ENCODE measurements around the gene TSFM. TPM values are rescaled to one million over a fixed set of nuclear protein-coding genes. Genes with fewer than 3 reads are reported as not detected.
"Not testable (repeated sequence)": the region's sequence is repeated elsewhere in the genome, so short reads cannot be mapped to it uniquely, and the experiment has no call there.

Gene TSFM
- total and polyA plus RNA-seq, 4 donors, result 30.7 to 46.8 (median 36.5) TPM

GRCh38 chr12:57769594-57769993, 13.0 kb upstream of the TSFM start:
- H3K36me3 ChIP-seq (ENCODE audit: control insufficient read depth, insufficient read depth, low read length), result peaks cover 7% of the 10 kb centered on the region

DNA sequence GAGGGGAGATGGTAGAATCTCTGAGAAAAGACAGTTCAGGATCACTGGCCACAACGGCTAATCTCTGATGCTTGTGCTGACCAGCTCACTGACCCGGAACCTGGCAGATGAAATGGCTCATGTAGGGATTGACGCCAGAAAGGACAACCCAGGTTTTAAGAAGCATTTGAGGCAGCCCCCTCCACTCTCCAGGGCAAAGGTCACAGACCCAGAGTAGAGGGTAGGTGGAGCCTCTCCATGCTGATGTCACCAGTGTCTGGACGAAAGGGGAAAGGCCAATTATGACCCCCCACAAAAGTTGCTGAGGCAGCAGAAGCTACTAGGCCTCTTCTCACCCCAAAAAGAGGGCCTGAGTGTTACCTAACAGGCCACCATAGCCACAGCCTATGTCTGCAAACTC, 11.9 kb upstream of the TSFM start:
- no peaks in the 10 kb centered on the region for H3K9me3 ChIP-seq (ENCODE audit: control insufficient read depth, insufficient read depth, low read length)
- DNase-seq (ENCODE audit: low read depth in 4 of 6, low spot score in 6 of 6), result no peak
- H3K27ac ChIP-seq (ENCODE audit: low read depth, low read length), result no peak overlapping the region
- H3K27me3 ChIP-seq (ENCODE audit: control insufficient read depth, insufficient read depth, low read length), result peaks cover 23% of the 10 kb centered on the region
- WGBS (ENCODE audit: insufficient coverage), result 77% methylated on average over 3 of the region's 4 CpGs
- peaks cover 32% of the 10 kb centered on the region for H3K4me1 ChIP-seq (ENCODE audit: control insufficient read depth, insufficient read depth, low read length)
- no peak overlapping the region for H3K4me3 ChIP-seq (ENCODE audit: low read depth, low read length)
- H3K36me3 ChIP-seq (ENCODE audit: control insufficient read depth, insufficient read depth, low read length), result peaks cover 11% of the 10 kb centered on the region

More at GRCh38 chr12:57769594-57769993, 13.0 kb upstream of the TSFM start:
- no peaks in the 10 kb centered on the region for H3K9me3 ChIP-seq (ENCODE audit: control insufficient read depth, insufficient read depth, low read length)
- H3K4me1 ChIP-seq (ENCODE audit: control insufficient read depth, insufficient read depth, low read length), result peaks cover 44% of the 10 kb centered on the region
- no peak for DNase-seq (ENCODE audit: low read depth in 4 of 6, low spot score in 6 of 6)
- H3K27me3 ChIP-seq (ENCODE audit: control insufficient read depth, insufficient read depth, low read length), result peaks cover 34% of the 10 kb centered on the region
- H3K4me3 ChIP-seq (ENCODE audit: low read depth, low read length), result no peak overlapping the region
- no peak overlapping the region for H3K27ac ChIP-seq (ENCODE audit: low read depth, low read length)
- WGBS (ENCODE audit: insufficient coverage), result 97% methylated on average over 8 of the region's 11 CpGs

DNA sequence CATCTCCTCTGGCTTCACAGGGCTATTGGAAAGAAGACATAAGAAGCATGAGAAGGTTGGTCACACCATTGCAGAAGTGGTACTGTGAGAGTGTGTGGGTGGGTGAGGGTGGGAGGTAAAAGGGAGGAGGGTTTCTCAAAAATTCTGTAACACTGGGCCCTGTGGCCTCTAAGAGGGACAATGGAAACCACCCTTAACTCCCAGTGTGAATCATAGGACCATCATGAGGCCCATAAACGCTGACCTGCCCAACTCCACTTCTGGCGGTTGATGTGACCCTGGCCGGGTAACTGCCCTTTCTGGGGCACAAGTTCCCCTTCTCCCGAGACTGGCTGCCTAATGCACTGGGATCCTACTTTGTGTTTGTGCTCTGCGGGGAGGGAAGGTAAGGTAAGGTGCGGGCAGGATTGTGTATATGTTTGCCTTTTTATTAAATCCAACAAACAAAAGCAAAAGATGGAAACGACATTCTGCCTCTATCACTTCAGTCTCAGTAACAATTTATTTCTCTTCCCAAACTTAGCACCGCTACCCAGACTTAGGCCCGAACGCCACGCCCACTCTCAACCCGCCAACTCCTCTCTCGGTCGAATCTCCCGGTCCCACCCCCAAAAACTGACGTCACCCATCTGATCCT, 11.2 kb upstream of the TSFM start:
- peak in 5 of 6 donors; percentile 76 to 97 (median 85) for DNase-seq (ENCODE audit: low read depth in 4 of 6, low spot score in 6 of 6)
- 0% methylated on average over 13 of the region's 16 CpGs for WGBS (ENCODE audit: insufficient coverage)
- peaks cover 17% of the 10 kb centered on the region for H3K27me3 ChIP-seq (ENCODE audit: control insufficient read depth, insufficient read depth, low read length)

GRCh38 chr12:57771873-57772428, 10.6 kb upstream of the TSFM start, which contains the start of gene METTL1:
METTL1 (minus strand) TSS chr12:57772105; CDS start chr12:57772083, 22 bp downstream.
- H3K27ac ChIP-seq (ENCODE audit: low read depth, low read length), result peak within 1 kb of the TSS; percentile 94
- H3K4me3 ChIP-seq (ENCODE audit: low read depth, low read length), result peak within 1 kb of the TSS; percentile 99
- H3K27me3 ChIP-seq (ENCODE audit: control insufficient read depth, insufficient read depth, low read length), result peaks cover 11% of the 10 kb centered on the region
- peaks cover 12% of the 10 kb centered on the region for H3K36me3 ChIP-seq (ENCODE audit: control insufficient read depth, insufficient read depth, low read length)
- WGBS (ENCODE audit: insufficient coverage), result 0% methylated on average over 26 of the region's 28 CpGs
- no peaks in the 10 kb centered on the region for H3K9me3 ChIP-seq (ENCODE audit: control insufficient read depth, insufficient read depth, low read length)
- peak; percentile 90 to 99 (median 96) for DNase-seq (ENCODE audit: low read depth in 4 of 6, low spot score in 6 of 6)
- peaks cover 20% of the 10 kb centered on the region for H3K4me1 ChIP-seq (ENCODE audit: control insufficient read depth, insufficient read depth, low read length)

More for the DNA sequence above, 11.2 kb upstream of the TSFM start:
- no peaks in the 10 kb centered on the region for H3K9me3 ChIP-seq (ENCODE audit: control insufficient read depth, insufficient read depth, low read length)
- peaks cover 26% of the 10 kb centered on the region for H3K4me1 ChIP-seq (ENCODE audit: control insufficient read depth, insufficient read depth, low read length)
- H3K36me3 ChIP-seq (ENCODE audit: control insufficient read depth, insufficient read depth, low read length), result peaks cover 12% of the 10 kb centered on the region
- peak overlapping the region; percentile 99 for H3K4me3 ChIP-seq (ENCODE audit: low read depth, low read length)
- peak overlapping the region; percentile 94 for H3K27ac ChIP-seq (ENCODE audit: low read depth, low read length)

- Histone ChIP-seq H3K4me3 (ENCODE audit: low read depth, low read length) (peak within 1 kb of the TSS; percentile 99), H3K27me3 (ENCODE audit: control insufficient read depth, insufficient read depth, low read length) (peaks cover 4% of the 10 kb centered on the region), H3K27ac (ENCODE audit: low read depth, low read length) (peak within 1 kb of the TSS; percentile 94), H3K9me3 (ENCODE audit: control insufficient read depth, insufficient read depth, low read length) (no peaks in the 10 kb centered on the region), H3K36me3 (ENCODE audit: control insufficient read depth, insufficient read depth, low read length) (peaks cover 12% of the 10 kb centered on the region), H3K4me1 (ENCODE audit: control insufficient read depth, insufficient read depth, low read length) (peaks cover 18% of the 10 kb centered on the region)
- peak in 2 of 6 donors; percentile 63 to 70 for DNase-seq (ENCODE audit: low read depth in 4 of 6, low spot score in 6 of 6)
- WGBS (ENCODE audit: insufficient coverage), result 0% methylated on average over 49 of the region's 67 CpGs
Observed at GRCh38 chr12:57772429-57773322, 9.9 kb upstream of the TSFM start, which contains the start of gene EEF1AKMT3. EEF1AKMT3 (plus strand) TSS chr12:57772614; CDS start chr12:57772725, 111 bp downstream.

- DNase-seq (ENCODE audit: low read depth in 4 of 6, low spot score in 6 of 6); H3K27ac ChIP-seq (ENCODE audit: low read depth, low read length); H3K36me3 ChIP-seq (ENCODE audit: control insufficient read depth, insufficient read depth, low read length); H3K27me3 ChIP-seq (ENCODE audit: control insufficient read depth, insufficient read depth, low read length); H3K9me3 ChIP-seq (ENCODE audit: control insufficient read depth, insufficient read depth, low read length); H3K4me3 ChIP-seq (ENCODE audit: low read depth, low read length): not testable (repeated sequence)
- H3K4me1 ChIP-seq (ENCODE audit: control insufficient read depth, insufficient read depth, low read length), result peaks cover 18% of the 10 kb centered on the region
- WGBS (ENCODE audit: insufficient coverage), result 83% methylated on average over 4 of the region's 11 CpGs
Observed at GRCh38 chr12:57774634-57775033, 8.0 kb upstream of the TSFM start.

DNA sequence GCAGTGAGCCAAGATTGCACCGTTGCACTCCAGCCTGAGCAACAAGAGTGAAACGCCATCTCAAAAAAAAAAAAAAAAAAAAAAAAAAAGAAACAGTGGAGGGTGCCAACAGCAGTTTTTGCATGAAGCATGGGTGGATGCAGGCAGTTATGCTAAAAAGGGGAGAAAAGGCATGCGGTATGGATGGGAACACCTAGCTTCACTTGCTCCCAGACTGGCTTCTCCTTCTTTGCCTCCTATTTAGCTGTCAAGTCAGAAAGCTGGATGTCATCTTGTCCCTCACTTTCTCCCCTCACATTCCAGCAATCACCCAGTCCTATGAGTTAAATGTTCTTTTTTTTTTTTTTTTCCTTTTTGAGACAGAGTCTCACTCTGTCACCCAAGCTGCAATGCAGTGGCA, 7.5 kb upstream of the TSFM start:
- H3K4me3 ChIP-seq (ENCODE audit: low read depth, low read length), result no peak overlapping the region
- WGBS (ENCODE audit: insufficient coverage), result 80% methylated on average over 2 of the region's 3 CpGs
- no peaks in the 10 kb centered on the region for H3K27me3 ChIP-seq (ENCODE audit: control insufficient read depth, insufficient read depth, low read length)
- no peak for DNase-seq (ENCODE audit: low read depth in 4 of 6, low spot score in 6 of 6)
- no peak overlapping the region for H3K27ac ChIP-seq (ENCODE audit: low read depth, low read length)
- H3K9me3 ChIP-seq (ENCODE audit: control insufficient read depth, insufficient read depth, low read length), result no peaks in the 10 kb centered on the region
- H3K4me1 ChIP-seq (ENCODE audit: control insufficient read depth, insufficient read depth, low read length), result peaks cover 18% of the 10 kb centered on the region
- H3K36me3 ChIP-seq (ENCODE audit: control insufficient read depth, insufficient read depth, low read length), result peaks cover 6% of the 10 kb centered on the region

GRCh38 chr12:57775563-57776246, 6.9 kb upstream of the TSFM start:
- no peaks in the 10 kb centered on the region for H3K9me3 ChIP-seq (ENCODE audit: control insufficient read depth, insufficient read depth, low read length)
- H3K36me3 ChIP-seq (ENCODE audit: control insufficient read depth, insufficient read depth, low read length), result peaks cover 10% of the 10 kb centered on the region
- no peak overlapping the region for H3K27ac ChIP-seq (ENCODE audit: low read depth, low read length)
- H3K4me3 ChIP-seq (ENCODE audit: low read depth, low read length), result no peak overlapping the region
- WGBS (ENCODE audit: insufficient coverage), result 83% methylated on average over 3 of the region's 4 CpGs
- peaks cover 18% of the 10 kb centered on the region for H3K4me1 ChIP-seq (ENCODE audit: control insufficient read depth, insufficient read depth, low read length)
- H3K27me3 ChIP-seq (ENCODE audit: control insufficient read depth, insufficient read depth, low read length), result no peaks in the 10 kb centered on the region
- no peak for DNase-seq (ENCODE audit: low read depth in 4 of 6, low spot score in 6 of 6)

DNA sequence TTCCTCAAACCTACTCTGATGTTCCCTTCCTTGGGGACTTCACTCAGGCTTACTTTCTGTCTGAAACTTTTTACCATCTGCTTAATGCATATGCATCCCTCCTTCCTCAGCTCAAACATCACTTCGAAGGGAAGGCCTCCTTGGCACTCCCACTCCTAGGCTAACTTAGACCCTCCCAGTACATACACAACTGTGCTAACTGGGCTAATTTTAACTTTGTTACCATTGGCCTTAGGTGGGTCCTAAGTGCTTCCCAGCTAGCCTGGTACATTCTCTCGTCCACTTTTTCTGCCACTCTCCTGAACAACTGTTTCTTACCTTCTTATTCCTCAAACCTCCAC, 6.4 kb upstream of the TSFM start:
- Histone ChIP-seq H3K4me1 (ENCODE audit: control insufficient read depth, insufficient read depth, low read length) (peaks cover 17% of the 10 kb centered on the region), H3K27me3 (ENCODE audit: control insufficient read depth, insufficient read depth, low read length) (no peaks in the 10 kb centered on the region), H3K9me3 (ENCODE audit: control insufficient read depth, insufficient read depth, low read length) (no peaks in the 10 kb centered on the region), H3K36me3 (ENCODE audit: control insufficient read depth, insufficient read depth, low read length) (peaks cover 10% of the 10 kb centered on the region), H3K4me3 (ENCODE audit: low read depth, low read length) (no peak overlapping the region), H3K27ac (ENCODE audit: low read depth, low read length) (no peak overlapping the region)
- no peak for DNase-seq (ENCODE audit: low read depth in 4 of 6, low spot score in 6 of 6)
- WGBS (ENCODE audit: insufficient coverage), result 83% methylated on average over 2 of the region's 2 CpGs

Data from spinal cord (tissue), 10 donors.